Esophagus muscularis mucosa (tissue), 4 donors: ENCODE measurements around the gene GAS6. TPM values are rescaled to one million over a fixed set of nuclear protein-coding genes. Genes with fewer than 3 reads are reported as not detected.
"Not testable (repeated sequence)": the region's sequence is repeated elsewhere in the genome, so short reads cannot be mapped to it uniquely, and the experiment has no call there.

Experiments used
- DNase-seq: peaks from one replicate; pipeline ENCODE4 v3.0.0-alpha.2; 2017; ENCODE audit errors: extremely low spot score
- H3K27ac ChIP-seq, 4 donors: fragments of 200-600 bp; sonication (generic); replicated peaks in 1 of 4; 1 replicate in 3 of 4; 2 replicates in 1 of 4; pipeline ENCODE4 v1.5.1; 2016 to 2019; ENCODE audit warnings: mild to moderate bottlenecking in 1 of 4
- H3K27me3 ChIP-seq, 4 donors: fragments of 200-600 bp; sonication (generic); one replicate each; pipeline versions ENCODE4 v1.5.1 to v1.6.0; 2016 to 2019
- H3K36me3 ChIP-seq, 4 donors: fragments of 200-600 bp; sonication (generic); one replicate each; pipeline ENCODE4 v1.5.1; 2016 to 2019
- H3K4me1 ChIP-seq, 4 donors: fragments of 200-600 bp; sonication (generic); one replicate each; pipeline ENCODE4 v1.5.1; 2016 to 2019
- H3K4me3 ChIP-seq, 4 donors: fragments of 200-600 bp; sonication (generic); 1 replicate in 2 of 4; 2 replicates in 2 of 4; pipeline ENCODE4 v1.5.1; 2016 to 2019; ENCODE audit warnings: mild to moderate bottlenecking in 4 of 4, moderate library complexity in 1 of 4
- H3K9me3 ChIP-seq, 4 donors: fragments of 200-600 bp; sonication (generic); 1 replicate in 3 of 4; 2 replicates in 1 of 4; pipeline ENCODE4 v1.5.1; 2016 to 2019
- EP300 ChIP-seq: sonication (generic); formaldehyde crosslinking; IDR thresholded peaks from one replicate; pipeline ENCODE4 v1.6.1; 2017; ENCODE audit warnings: antibody characterized with exemption
- POLR2A ChIP-seq: fragments of 450-650 bp; IDR thresholded peaks from one replicate; pipeline ENCODE4 v1.6.1; 2017; ENCODE audit warnings: antibody characterized with exemption, moderate library complexity, mild to moderate bottlenecking, low read depth
- POLR2AphosphoS5 ChIP-seq, 2 donors: sonication (generic); formaldehyde crosslinking; IDR thresholded peaks; one replicate each; pipeline ENCODE4 v1.6.1; 2017; ENCODE audit warnings: antibody characterized with exemption in 2 of 2
- WGBS: methylation state at CpG from one replicate; pipeline ENCODE4 v1.1.5; 2018; 5-methylcytosine and 5-hydroxymethylcytosine counted together
- intact Hi-C: fragments of 100-400 bp; cut with DNase I; formaldehyde crosslinking; loops from one replicate; pipeline ENCODE4 v1.15.1; 2023
- total RNA-seq, 4 donors: library from RNA; depleted of rRNA; stranded (reverse); fragments of >200 nt; gene quantifications; one replicate each; pipeline versions ENCODE4 v1.1.0 to v1.2.1, GENCODE V29; 2016
- TF ChIP-seq, protein P1 (sequence below), 3 experiments: fragments of 200-600 bp in 2 of 3; fragments of 450-650 bp in 1 of 3; sonication (generic) in 2 of 3; IDR thresholded peaks; one replicate each; pipeline ENCODE4 v1.5.1; 2017 to 2019; ENCODE audit warnings: antibody characterized with exemption in 3 of 3, mild to moderate bottlenecking in 2 of 3, moderate library complexity in 1 of 3

Gene GAS6
- total RNA-seq, 4 donors from 2014 or later = 241 to 459 (median 346) TPM

DNA sequence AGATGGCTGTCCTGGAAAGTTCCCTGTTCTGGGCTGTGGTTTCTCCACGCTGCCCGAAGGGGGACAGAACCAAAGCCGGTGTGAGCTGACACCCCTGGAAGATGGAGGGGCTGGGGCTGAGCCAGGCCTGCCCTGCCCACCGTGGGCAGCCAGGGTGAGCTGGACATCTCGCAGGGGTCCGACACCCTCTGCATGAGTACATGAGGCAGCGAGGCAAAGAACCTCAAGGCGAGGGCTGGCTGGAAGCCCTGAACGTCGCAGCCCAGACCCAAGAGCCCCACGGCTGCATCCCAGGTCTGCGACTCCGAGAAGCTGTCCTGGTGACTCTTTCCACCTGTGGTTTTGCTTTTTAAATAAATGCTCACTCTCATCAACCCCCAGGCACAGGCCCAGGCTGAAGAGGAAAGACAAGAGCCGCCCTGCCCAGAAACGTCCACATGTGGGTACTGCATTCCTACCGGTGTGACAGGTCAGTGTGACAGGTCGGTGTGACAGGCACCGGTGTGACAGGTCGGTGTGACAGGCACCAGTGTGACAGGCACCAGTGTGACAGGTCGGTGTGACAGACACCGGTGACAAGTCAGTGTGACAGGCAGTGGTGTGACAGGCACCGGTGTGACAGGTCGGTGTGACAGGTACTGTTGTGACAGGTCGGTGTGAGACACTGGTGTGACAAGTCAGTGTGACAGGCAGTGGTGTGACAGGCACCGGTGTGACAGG is 30.6 kb downstream of the GAS6 start:
- TF ChIP-seq, protein P1, sequence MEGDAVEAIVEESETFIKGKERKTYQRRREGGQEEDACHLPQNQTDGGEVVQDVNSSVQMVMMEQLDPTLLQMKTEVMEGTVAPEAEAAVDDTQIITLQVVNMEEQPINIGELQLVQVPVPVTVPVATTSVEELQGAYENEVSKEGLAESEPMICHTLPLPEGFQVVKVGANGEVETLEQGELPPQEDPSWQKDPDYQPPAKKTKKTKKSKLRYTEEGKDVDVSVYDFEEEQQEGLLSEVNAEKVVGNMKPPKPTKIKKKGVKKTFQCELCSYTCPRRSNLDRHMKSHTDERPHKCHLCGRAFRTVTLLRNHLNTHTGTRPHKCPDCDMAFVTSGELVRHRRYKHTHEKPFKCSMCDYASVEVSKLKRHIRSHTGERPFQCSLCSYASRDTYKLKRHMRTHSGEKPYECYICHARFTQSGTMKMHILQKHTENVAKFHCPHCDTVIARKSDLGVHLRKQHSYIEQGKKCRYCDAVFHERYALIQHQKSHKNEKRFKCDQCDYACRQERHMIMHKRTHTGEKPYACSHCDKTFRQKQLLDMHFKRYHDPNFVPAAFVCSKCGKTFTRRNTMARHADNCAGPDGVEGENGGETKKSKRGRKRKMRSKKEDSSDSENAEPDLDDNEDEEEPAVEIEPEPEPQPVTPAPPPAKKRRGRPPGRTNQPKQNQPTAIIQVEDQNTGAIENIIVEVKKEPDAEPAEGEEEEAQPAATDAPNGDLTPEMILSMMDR (IDR thresholded peaks at IDR 0.05) = no peak
- TF ChIP-seq EP300 (no peak), POLR2A (no peak), POLR2AphosphoS5 (IDR thresholded peaks at IDR 0.05) (no peak)
- WGBS = 89% methylated on average over 23 of the region's 25 CpGs
- Histone ChIP-seq H3K27ac (peak overlapping the region in 3 of 4 donors; percentile 58 to 94 (median 62)), H3K36me3 (peaks cover 23 to 67% (median 62%) of the 10 kb centered on the region in 4 donors), H3K9me3 (no peaks in the 10 kb centered on the region), H3K4me1 (peaks cover 16 to 44% (median 34%) of the 10 kb centered on the region in 4 donors), H3K4me3 (no peak overlapping the region), H3K27me3 (no peaks in the 10 kb centered on the region)
- DNase-seq = no peak
- intact Hi-C loops = no loop called here

GRCh38 chr13:113832631-113833030 is 31.2 kb downstream of the GAS6 start:
- Histone ChIP-seq H3K36me3 (peaks cover 25 to 73% (median 68%) of the 10 kb centered on the region in 4 donors), H3K4me3 (no peak overlapping the region), H3K4me1 (peaks cover 10 to 37% (median 28%) of the 10 kb centered on the region in 4 donors), H3K27me3 (no peaks in the 10 kb centered on the region), H3K9me3 (no peaks in the 10 kb centered on the region), H3K27ac (peak overlapping the region in 3 of 4 donors; percentile 58 to 94 (median 62))
- DNase-seq = no peak
- intact Hi-C loops = no loop called here
- TF ChIP-seq EP300 = no peak
- TF ChIP-seq POLR2A = no peak
- TF ChIP-seq, protein P1 (IDR thresholded peaks at IDR 0.05) = no peak
- WGBS = 95% methylated on average over 11 of the region's 23 CpGs

GRCh38 chr13:113832205-113832604 is 31.7 kb downstream of the GAS6 start:
- TF ChIP-seq EP300 (no peak), POLR2AphosphoS5 (IDR thresholded peaks at IDR 0.05) (no peak), POLR2A (no peak)
- TF ChIP-seq, protein P1 (IDR thresholded peaks at IDR 0.05) = no peak
- Histone ChIP-seq H3K36me3 (peaks cover 29 to 78% (median 73%) of the 10 kb centered on the region in 4 donors), H3K27me3 (no peaks in the 10 kb centered on the region), H3K9me3 (no peaks in the 10 kb centered on the region), H3K4me3 (no peak overlapping the region), H3K4me1 (peaks cover 6 to 33% (median 24%) of the 10 kb centered on the region in 4 donors), H3K27ac (peak overlapping the region in 3 of 4 donors; percentile 58 to 94 (median 62))
- WGBS = 87% methylated on average over 3 of the region's 19 CpGs
- no peak for DNase-seq
- intact Hi-C loops = no loop called here

- no peak for DNase-seq
- Histone ChIP-seq H3K27me3 (no peaks in the 10 kb centered on the region), H3K9me3 (no peaks in the 10 kb centered on the region), H3K27ac (peak overlapping the region in 2 of 4 donors; percentile 27 to 33), H3K4me1 (peaks cover 0 to 24% (median 18%) of the 10 kb centered on the region in 4 donors), H3K4me3 (no peak overlapping the region), H3K36me3 (peaks cover 36 to 89% (median 84%) of the 10 kb centered on the region in 4 donors)
- intact Hi-C loops = no loop called here
- TF ChIP-seq POLR2AphosphoS5 (IDR thresholded peaks at IDR 0.05) (no peak), EP300 (no peak), POLR2A (no peak)
- TF ChIP-seq, protein P1 (IDR thresholded peaks at IDR 0.05) = no peak
- 88% methylated on average over 4 of the region's 23 CpGs for WGBS
Observed at GRCh38 chr13:113831061-113831460, 32.8 kb downstream of the GAS6 start.

- H3K27me3 ChIP-seq, intact Hi-C loops, H3K27ac ChIP-seq, H3K4me3 ChIP-seq, H3K9me3 ChIP-seq, DNase-seq: not testable (repeated sequence)
- H3K36me3 ChIP-seq = peaks cover 41 to 91% (median 88%) of the 10 kb centered on the region in 4 donors
- H3K4me1 ChIP-seq = peaks cover 0 to 19% (median 12%) of the 10 kb centered on the region in 4 donors
- WGBS = 96% methylated on average over 5 of the region's 22 CpGs
Observed at GRCh38 chr13:113830426-113830950, 33.4 kb downstream of the GAS6 start.
